HEK293 (cell line): ENCODE measurements around the gene MALSU1.

Source experiments
- CTCF ChIP-seq: fragments of 450-650 bp; formaldehyde crosslinking; IDR thresholded peaks from 2 replicates; pipeline ENCODE4 v1.5.1; 2016; ENCODE audit warnings: missing biosample characterization, missing genetic modification characterization
- ZBTB21 ChIP-seq: fragments of 450-650 bp; formaldehyde crosslinking; IDR thresholded peaks from 2 replicates; pipeline ENCODE4 v1.5.1; 2017; ENCODE audit warnings: missing biosample characterization, missing genetic modification characterization
- ZBTB44 ChIP-seq: fragments of 450-650 bp; IDR thresholded peaks from 2 replicates; pipeline ENCODE4 v1.5.1; 2018; ENCODE audit warnings: missing biosample characterization, mild to moderate bottlenecking, missing genetic modification characterization
- ZBTB8A ChIP-seq: fragments of 450-650 bp; formaldehyde crosslinking; IDR thresholded peaks from 2 replicates; pipeline ENCODE4 v1.5.1; 2016; ENCODE audit warnings: missing biosample characterization, missing genetic modification characterization
- ZNF132 ChIP-seq: fragments of 450-650 bp; formaldehyde crosslinking; IDR thresholded peaks from 2 replicates; pipeline ENCODE4 v1.5.1; 2017; ENCODE audit warnings: missing biosample characterization, missing genetic modification characterization, borderline replicate concordance
- ZNF239 ChIP-seq: fragments of 450-650 bp; formaldehyde crosslinking; IDR thresholded peaks from 2 replicates; pipeline ENCODE4 v1.5.1; 2016; ENCODE audit warnings: missing biosample characterization, missing genetic modification characterization
- ZNF266 ChIP-seq: fragments of 450-650 bp; formaldehyde crosslinking; IDR thresholded peaks from 2 replicates; pipeline ENCODE4 v1.5.1; 2016; ENCODE audit warnings: missing biosample characterization, missing genetic modification characterization, low read depth
- ZNF626 ChIP-seq: fragments of 450-650 bp; sonication (Bioruptor Pico); formaldehyde crosslinking; IDR thresholded peaks from 2 replicates; pipeline ENCODE4 v1.5.1; 2018; ENCODE audit warnings: missing biosample characterization, missing genetic modification characterization, inconsistent platforms
- TF ChIP-seq, protein P1 (sequence below): fragments of 450-650 bp; formaldehyde crosslinking; IDR thresholded peaks from 2 replicates; pipeline ENCODE4 v1.5.1; 2016; ENCODE audit warnings: missing biosample characterization, missing genetic modification characterization, low read depth
- TF ChIP-seq, protein P2 (sequence below): fragments of 450-650 bp; formaldehyde crosslinking; IDR thresholded peaks from 2 replicates; pipeline ENCODE4 v1.5.1; 2016; ENCODE audit warnings: missing biosample characterization, missing genetic modification characterization
- TF ChIP-seq, protein P3 (sequence below): fragments of 450-650 bp; formaldehyde crosslinking; IDR thresholded peaks from 2 replicates; pipeline ENCODE4 v1.5.1; 2016; ENCODE audit warnings: missing biosample characterization, missing genetic modification characterization
- TF ChIP-seq, protein P4 (sequence below): fragments of 450-650 bp; formaldehyde crosslinking; IDR thresholded peaks from 2 replicates; pipeline ENCODE4 v1.5.1; 2016; ENCODE audit warnings: missing biosample characterization, missing genetic modification characterization
- TF ChIP-seq, protein P5 (sequence below): fragments of 450-650 bp; formaldehyde crosslinking; IDR thresholded peaks from 2 replicates; pipeline ENCODE4 v1.5.1; 2017; ENCODE audit warnings: missing biosample characterization, missing genetic modification characterization

GRCh38 chr7:23337374-23337773 is 38.2 kb downstream of the MALSU1 start:
- no peak for TF ChIP-seq ZBTB21 (tag by site-specific recombination)
- TF ChIP-seq ZBTB44 (tag by site-specific recombination) = no peak
- TF ChIP-seq ZNF239 (tag by site-specific recombination) = no peak
- no peak for TF ChIP-seq CTCF
- TF ChIP-seq, protein P1, sequence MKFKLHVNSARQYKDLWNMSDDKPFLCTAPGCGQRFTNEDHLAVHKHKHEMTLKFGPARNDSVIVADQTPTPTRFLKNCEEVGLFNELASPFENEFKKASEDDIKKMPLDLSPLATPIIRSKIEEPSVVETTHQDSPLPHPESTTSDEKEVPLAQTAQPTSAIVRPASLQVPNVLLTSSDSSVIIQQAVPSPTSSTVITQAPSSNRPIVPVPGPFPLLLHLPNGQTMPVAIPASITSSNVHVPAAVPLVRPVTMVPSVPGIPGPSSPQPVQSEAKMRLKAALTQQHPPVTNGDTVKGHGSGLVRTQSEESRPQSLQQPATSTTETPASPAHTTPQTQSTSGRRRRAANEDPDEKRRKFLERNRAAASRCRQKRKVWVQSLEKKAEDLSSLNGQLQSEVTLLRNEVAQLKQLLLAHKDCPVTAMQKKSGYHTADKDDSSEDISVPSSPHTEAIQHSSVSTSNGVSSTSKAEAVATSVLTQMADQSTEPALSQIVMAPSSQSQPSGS (tag by site-specific recombination) = no peak
- TF ChIP-seq, protein P2, sequence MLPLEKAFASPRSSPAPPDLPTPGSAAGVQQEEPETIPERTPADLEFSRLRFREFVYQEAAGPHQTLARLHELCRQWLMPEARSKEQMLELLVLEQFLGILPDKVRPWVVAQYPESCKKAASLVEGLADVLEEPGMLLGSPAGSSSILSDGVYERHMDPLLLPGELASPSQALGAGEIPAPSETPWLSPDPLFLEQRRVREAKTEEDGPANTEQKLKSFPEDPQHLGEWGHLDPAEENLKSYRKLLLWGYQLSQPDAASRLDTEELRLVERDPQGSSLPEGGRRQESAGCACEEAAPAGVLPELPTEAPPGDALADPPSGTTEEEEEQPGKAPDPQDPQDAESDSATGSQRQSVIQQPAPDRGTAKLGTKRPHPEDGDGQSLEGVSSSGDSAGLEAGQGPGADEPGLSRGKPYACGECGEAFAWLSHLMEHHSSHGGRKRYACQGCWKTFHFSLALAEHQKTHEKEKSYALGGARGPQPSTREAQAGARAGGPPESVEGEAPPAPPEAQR = no peak
- TF ChIP-seq ZBTB8A (tag by site-specific recombination) = no peak
- no peak for TF ChIP-seq ZNF132 (tag by site-specific recombination)
- TF ChIP-seq ZNF266 (tag by site-specific recombination) = no peak
- TF ChIP-seq ZNF626 (tag by site-specific recombination) = no peak
- TF ChIP-seq, protein P3, sequence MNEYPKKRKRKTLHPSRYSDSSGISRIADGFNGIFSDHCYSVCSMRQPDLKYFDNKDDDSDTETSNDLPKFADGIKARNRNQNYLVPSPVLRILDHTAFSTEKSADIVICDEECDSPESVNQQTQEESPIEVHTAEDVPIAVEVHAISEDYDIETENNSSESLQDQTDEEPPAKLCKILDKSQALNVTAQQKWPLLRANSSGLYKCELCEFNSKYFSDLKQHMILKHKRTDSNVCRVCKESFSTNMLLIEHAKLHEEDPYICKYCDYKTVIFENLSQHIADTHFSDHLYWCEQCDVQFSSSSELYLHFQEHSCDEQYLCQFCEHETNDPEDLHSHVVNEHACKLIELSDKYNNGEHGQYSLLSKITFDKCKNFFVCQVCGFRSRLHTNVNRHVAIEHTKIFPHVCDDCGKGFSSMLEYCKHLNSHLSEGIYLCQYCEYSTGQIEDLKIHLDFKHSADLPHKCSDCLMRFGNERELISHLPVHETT (tag by site-specific recombination) = no peak
- TF ChIP-seq, protein P4, sequence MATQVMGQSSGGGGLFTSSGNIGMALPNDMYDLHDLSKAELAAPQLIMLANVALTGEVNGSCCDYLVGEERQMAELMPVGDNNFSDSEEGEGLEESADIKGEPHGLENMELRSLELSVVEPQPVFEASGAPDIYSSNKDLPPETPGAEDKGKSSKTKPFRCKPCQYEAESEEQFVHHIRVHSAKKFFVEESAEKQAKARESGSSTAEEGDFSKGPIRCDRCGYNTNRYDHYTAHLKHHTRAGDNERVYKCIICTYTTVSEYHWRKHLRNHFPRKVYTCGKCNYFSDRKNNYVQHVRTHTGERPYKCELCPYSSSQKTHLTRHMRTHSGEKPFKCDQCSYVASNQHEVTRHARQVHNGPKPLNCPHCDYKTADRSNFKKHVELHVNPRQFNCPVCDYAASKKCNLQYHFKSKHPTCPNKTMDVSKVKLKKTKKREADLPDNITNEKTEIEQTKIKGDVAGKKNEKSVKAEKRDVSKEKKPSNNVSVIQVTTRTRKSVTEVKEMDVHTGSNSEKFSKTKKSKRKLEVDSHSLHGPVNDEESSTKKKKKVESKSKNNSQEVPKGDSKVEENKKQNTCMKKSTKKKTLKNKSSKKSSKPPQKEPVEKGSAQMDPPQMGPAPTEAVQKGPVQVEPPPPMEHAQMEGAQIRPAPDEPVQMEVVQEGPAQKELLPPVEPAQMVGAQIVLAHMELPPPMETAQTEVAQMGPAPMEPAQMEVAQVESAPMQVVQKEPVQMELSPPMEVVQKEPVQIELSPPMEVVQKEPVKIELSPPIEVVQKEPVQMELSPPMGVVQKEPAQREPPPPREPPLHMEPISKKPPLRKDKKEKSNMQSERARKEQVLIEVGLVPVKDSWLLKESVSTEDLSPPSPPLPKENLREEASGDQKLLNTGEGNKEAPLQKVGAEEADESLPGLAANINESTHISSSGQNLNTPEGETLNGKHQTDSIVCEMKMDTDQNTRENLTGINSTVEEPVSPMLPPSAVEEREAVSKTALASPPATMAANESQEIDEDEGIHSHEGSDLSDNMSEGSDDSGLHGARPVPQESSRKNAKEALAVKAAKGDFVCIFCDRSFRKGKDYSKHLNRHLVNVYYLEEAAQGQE = no peak
- TF ChIP-seq, protein P5, sequence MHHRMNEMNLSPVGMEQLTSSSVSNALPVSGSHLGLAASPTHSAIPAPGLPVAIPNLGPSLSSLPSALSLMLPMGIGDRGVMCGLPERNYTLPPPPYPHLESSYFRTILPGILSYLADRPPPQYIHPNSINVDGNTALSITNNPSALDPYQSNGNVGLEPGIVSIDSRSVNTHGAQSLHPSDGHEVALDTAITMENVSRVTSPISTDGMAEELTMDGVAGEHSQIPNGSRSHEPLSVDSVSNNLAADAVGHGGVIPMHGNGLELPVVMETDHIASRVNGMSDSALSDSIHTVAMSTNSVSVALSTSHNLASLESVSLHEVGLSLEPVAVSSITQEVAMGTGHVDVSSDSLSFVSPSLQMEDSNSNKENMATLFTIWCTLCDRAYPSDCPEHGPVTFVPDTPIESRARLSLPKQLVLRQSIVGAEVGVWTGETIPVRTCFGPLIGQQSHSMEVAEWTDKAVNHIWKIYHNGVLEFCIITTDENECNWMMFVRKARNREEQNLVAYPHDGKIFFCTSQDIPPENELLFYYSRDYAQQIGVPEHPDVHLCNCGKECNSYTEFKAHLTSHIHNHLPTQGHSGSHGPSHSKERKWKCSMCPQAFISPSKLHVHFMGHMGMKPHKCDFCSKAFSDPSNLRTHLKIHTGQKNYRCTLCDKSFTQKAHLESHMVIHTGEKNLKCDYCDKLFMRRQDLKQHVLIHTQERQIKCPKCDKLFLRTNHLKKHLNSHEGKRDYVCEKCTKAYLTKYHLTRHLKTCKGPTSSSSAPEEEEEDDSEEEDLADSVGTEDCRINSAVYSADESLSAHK (tag by site-specific recombination) = no peak
